ENCODE results near the gene RGL3.

DNA sequence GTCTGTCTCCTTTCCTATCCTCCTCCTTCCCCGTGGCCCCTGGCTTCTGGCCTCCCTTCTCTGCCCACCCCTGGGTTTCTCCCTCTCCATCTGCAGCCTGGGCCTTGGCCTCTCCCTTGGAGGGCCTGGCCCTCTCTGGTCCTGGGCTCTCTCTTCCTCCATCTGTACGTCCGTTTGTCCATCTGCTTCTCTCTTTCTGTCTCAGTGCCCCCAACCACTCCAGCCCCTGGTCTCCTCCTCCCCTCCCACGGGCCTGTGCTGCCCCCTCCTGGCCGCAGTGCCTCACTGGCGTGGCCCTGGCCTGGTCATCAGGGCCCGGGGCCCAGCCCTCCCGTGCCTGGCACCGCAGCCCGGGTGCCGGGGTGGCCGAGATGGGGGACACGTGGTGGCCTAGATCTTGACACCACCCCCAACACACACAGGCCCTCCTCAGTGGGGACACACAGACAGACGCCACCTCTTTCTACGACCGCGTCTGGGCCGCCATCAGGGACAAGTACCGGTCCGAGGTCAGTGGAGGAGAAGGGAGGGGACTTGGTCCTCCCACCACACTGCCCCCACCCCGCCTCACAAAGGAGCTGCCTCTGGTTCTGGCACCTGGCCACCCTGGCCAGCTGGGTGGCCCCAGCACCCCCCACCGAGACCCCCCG lies 27.7 kb upstream of the RGL3 start:
- TF ChIP-seq, protein P1, sequence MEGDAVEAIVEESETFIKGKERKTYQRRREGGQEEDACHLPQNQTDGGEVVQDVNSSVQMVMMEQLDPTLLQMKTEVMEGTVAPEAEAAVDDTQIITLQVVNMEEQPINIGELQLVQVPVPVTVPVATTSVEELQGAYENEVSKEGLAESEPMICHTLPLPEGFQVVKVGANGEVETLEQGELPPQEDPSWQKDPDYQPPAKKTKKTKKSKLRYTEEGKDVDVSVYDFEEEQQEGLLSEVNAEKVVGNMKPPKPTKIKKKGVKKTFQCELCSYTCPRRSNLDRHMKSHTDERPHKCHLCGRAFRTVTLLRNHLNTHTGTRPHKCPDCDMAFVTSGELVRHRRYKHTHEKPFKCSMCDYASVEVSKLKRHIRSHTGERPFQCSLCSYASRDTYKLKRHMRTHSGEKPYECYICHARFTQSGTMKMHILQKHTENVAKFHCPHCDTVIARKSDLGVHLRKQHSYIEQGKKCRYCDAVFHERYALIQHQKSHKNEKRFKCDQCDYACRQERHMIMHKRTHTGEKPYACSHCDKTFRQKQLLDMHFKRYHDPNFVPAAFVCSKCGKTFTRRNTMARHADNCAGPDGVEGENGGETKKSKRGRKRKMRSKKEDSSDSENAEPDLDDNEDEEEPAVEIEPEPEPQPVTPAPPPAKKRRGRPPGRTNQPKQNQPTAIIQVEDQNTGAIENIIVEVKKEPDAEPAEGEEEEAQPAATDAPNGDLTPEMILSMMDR (IDR thresholded peaks at IDR 0.05 in 8 of 11, conservative IDR thresholded peaks at IDR 0.05 in 3 of 11), result peak; percentile 66 to 93 (median 88)
- TF ChIP-seq POLR2A (IDR thresholded peaks at IDR 0.05), result no peak
- TF ChIP-seq POLR2AphosphoS5 (IDR thresholded peaks at IDR 0.05), result peak; percentile 43 to 65 (median 56)
